ENCODE data around the gene KRTCAP2.
"Not testable (repeated sequence)": the region's sequence is repeated elsewhere in the genome, so short reads cannot be mapped to it uniquely, and the experiment has no call there.

KRTCAP2 gene

DNA sequence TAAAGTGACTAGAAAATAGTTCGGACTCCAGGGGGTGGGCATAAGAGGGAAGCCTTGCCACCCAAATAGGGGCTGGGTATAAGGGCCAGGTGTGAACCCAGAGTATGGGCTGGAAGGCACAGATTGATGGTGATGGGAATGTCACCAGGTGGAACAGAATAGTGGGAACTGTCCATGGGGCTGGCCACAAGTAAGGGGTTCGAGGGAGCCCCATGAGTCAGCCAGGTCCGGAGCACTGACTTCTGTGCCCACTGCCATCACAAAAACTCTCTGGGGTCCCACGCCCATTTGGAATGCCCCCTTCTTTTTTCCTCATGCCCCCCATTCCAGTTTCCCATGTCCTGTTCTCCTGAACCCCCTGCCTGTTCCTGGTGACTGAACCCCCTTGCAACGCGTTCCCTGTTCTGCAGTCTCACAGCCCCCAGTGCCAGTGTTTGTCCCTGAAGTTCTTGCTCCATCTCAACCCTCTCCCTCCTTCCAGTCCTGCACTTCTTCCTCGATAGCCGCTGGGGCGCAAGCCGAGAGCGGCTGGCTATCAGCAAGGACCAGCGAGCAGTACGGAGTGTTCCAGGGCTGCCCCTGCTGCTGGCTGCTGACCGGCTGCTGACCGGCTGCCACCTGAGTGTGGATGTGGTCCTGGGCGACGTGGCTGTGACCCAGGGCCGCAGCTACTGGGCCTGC, 8.4 kb upstream of the KRTCAP2 start:
- no peak for DNase-seq

DNA sequence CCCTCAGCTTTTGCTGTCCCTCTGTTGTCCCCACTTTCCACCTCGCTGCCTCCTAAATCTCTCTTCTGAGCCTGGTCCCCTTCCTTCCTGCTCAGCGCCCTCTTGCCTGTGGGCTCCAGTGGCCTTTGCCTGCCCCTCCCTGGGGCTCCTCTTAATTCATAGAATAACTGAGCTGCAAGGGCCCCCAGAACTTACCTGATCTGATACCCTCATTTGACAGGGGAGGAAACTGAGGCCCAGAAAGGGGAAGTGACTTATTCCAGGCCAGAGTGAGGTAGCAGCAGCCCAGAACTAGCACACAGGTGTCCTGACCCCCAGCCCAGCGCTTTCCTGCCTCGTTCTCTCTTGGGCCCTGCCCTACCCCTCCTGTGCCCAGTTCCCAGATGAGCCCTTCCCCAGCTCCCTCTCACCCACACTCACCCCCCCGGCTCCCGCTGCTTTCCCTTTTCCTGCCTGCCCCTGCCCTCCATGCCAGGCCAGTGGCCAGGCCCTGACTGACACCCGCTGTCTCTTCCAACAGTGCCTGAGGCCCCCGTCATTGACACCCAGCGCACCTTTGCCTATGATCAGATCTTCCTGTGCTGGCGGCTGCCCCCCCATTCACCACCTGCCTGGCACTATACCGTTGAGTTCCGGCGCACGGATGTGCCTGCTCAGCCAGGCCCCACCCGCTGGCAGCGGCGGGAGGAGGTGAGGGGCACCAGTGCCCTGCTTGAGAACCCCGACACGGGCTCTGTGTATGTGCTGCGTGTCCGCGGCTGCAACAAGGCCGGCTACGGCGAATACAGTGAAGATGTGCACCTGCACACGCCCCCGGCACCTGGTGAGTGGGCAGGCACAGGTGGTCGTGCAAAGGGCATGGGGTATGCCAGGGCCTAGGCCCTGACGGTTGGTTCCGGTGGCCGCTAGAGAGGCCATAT, 6.3 kb upstream of the KRTCAP2 start:
- no peak for DNase-seq

DNA sequence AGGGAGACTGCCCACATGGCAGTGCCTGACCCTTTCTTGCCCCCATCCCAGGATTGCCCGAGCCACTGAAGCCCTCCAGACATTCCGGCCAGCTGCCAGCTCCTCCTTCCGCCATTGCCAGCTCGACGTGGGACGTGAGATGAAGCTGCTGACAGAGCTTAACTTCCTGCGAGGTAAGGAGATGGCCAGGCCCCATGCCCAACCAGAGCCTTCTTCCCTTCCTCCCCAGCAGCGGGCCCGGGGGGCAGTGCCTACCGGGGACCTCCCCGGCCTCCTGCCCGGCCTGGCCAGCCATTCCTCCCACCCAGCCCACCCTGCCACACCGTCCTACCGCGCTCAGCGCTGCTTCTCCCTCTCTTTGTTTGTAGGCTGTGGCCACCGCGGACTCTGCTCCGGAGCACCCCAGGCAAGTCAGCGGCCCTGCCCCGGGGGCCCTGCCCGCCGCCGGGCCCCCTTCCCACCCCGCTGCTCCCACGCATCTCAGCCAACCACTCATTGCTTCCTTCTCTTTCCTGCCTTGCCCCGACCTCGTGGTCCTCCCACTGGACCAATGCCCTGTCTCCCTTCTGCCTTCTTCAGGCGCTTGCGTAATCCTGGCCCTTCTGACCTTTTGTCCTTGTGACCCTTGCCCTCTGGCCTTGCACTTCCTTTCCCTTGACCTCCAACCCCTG, 5.5 kb upstream of the KRTCAP2 start:
- no peak for DNase-seq

DNA sequence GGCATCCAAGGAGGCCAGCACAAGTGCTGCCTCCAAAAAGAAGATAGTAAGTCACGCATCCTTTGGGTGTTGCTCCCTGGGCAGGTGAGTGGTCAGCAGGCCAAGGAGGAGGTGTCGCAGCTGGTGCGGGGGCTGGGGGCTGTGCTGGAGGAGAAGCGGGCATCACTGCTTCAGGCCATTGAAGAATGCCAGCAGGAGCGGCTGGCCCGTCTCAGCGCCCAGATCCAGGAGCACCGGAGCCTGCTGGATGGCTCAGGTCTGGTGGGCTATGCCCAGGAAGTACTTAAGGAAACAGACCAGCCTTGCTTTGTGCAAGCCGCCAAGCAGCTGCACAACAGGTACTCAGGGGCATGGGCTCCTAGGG, 4.8 kb upstream of the KRTCAP2 start:
- DNase-seq: no peak

DNA sequence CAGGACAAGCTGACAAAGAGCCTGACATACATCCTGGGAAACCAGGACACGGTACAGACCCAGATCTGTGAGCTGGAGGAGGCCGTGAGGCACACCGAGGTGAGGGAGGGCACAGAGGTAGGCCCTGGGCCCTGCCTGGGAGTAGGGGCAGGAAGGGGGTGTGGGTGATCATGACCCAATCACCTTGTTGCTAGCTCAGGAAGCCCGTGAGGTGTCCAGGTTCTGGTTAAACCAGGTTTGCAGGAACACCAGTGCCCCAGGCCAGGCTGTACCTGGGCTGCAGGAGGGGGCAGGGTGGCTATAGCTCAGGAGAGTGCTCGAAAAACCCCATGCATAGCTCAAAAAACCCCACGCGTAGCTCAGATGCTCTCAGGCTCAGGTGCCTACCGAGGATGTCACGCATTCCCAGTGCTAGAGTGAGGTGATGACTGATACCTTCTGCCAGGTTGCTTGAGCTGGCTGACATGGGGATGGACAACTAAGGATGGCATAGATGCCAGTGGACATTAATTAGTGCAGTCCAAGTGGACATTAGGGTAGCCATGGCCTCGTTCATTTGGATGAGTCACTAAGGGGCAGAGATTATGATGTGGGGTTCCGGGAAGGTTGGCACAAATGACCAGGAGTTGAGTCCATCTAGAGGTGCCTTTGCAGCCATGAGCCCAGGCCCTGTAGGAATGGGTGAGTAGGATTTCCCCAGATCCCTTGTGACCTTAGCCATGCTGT, 4.3 kb upstream of the KRTCAP2 start:
- DNase-seq: no peak

DNA sequence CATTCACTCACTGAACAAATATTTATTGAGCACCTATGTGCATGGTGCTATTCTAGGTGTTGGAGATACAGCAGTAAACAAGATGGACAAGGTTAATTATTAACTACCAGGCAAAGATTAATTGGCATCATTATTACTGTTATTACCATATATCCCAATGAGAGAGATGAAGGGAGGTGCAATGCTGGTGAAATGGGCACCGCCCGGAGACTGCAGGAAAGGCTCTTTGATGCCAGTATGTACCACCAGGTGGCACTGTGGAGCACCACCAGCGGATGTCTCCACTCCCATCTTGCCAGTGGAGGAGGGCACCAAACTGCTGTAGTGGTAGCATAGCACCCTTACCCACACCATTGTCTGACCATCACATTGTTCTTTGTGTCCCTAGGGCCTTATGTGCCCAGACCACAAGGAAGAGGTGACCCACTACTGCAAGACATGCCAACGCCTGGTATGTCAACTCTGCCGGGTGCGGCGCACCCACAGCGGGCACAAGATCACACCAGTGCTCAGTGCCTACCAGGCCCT, 3.5 kb upstream of the KRTCAP2 start:
- DNase-seq: no peak

DNA sequence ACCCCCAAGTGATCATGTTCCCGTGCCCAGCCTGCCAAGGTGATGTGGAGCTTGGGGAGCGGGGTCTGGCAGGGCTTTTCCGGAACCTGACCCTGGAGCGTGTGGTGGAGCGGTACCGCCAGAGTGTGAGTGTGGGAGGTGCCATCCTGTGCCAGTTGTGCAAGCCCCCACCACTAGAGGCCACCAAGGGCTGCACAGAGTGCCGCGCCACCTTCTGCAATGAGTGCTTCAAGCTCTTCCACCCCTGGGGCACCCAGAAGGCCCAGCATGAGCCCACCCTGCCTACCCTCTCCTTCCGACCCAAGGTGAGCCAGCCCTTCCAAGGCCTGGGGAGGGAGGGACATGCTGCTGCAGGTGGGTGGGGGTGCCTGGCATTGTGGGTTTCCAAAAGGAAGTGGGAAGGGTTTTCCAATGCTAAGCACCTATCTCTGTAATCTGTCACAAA, 2.8 kb upstream of the KRTCAP2 start:
- no peak for DNase-seq

DNA sequence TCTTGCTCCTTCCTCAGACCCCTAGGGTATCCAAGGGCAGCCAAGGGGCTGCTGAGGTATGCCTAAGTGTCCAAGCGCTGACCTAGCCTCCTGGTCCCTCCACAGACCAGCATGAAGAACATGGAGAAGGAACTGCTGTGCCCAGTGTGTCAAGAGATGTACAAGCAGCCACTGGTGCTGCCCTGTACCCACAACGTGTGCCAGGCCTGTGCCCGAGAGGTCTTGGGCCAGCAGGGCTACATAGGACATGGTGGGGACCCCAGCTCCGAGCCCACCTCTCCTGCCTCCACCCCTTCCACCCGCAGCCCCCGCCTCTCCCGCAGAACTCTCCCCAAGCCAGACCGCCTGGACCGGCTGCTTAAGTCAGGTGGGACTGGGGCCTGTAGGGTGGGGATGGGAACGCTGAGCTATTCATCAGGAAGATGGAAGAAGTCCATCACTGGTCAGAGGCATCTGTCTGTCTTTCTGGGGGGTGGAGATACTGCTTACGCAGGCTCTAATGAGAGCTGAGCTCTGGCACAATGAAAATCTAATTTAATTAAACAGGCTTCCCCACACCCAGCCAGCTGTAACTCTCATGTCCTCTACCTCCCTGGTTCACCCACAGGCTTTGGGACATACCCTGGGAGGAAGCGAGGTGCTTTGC, 2.3 kb upstream of the KRTCAP2 start:
- DNase-seq: no peak

DNA sequence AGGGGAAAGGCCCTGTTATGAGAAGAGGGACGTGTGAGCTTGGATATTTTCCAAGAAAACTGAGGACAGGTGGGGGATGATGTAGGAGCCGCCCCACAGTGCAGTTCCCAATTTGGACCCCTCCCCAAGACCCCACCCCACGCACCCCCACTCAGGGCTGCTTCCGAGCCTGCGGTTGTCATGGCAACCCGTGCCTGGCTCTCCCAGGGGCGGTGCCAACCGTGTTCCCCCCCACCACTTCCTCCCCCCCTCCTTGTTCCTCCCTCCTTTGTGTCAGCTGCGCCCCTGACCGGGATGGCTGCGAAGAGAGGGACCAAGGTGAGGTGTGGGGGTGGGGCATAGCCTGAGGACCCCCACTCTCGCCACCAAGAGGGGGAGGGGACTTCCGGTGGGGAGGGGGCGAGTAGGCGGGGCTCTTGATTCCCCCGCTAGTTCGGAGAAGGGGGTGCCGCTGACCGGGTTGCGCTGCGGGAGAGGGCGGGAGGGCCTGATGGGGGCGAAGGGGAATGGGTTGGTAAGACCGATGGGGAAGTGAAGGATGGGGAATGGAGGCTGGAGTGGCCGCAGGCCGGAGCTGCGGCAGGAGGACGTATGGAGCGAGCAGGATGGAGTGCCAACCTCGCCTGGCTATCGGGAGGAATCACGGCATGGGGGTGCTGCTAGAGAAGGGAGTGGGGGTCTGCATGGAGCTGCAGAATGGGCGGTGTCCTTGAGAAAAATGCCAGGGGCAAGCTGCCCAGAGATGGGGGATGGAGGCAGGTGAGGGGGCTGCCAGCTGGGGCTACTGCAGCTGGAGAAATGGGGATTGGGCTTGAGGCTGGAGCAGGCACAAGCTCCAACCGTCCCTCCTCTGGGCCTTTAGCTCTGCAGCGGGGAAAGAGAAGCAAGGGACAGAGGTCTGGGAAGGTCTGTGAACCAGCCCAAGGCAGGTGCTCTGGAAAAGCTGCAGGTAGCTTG, 1.5 kb upstream of the KRTCAP2 start:
- no peak for DNase-seq

DNA sequence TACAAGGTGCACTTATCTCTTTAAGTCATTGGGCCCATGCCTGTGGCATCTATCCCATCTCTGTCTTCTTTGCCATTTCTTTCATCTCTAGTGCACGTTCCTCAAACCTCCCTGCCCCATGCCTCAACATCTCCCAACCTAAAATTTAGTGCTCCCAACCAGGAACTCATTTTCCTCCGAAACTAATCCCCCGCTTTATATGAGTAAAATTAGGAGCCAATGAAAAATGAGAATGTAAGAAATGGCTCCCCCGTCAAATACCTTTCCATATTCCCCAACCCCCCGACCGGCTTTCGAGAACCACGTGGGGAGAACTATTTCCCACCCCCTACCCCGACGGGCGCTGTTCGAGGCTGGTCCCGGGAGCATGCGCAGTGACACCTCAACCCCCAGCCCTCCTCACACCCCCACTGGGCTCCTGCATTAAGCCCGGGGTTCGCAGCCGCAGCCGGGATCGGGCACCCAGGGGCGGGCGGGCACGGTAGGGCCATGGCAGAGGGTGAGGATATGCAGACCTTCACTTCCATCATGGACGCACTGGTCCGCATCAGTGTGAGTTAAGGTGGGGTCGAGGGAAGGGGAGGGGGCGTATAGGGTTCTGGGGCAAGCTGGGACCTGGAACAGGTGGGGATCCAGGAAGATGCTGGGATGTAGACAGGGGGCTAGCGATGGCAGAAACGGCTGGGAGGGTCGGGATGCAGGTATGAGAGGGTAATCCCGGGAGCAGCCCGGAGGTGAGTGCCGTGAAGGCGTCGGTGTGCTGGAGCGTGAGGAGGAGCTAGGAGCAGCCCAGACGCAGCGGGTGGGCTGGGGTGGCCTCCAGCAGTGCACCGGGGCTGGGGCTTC, 597 bp upstream of the KRTCAP2 start, which contains the start of gene TRIM46:
Gene TRIM46, plus strand, starts transcription at position 372 of the 846 bp plus-strand sequence. Its CDS starts 118 bp downstream, at position 490.
- no peak for DNase-seq

DNA sequence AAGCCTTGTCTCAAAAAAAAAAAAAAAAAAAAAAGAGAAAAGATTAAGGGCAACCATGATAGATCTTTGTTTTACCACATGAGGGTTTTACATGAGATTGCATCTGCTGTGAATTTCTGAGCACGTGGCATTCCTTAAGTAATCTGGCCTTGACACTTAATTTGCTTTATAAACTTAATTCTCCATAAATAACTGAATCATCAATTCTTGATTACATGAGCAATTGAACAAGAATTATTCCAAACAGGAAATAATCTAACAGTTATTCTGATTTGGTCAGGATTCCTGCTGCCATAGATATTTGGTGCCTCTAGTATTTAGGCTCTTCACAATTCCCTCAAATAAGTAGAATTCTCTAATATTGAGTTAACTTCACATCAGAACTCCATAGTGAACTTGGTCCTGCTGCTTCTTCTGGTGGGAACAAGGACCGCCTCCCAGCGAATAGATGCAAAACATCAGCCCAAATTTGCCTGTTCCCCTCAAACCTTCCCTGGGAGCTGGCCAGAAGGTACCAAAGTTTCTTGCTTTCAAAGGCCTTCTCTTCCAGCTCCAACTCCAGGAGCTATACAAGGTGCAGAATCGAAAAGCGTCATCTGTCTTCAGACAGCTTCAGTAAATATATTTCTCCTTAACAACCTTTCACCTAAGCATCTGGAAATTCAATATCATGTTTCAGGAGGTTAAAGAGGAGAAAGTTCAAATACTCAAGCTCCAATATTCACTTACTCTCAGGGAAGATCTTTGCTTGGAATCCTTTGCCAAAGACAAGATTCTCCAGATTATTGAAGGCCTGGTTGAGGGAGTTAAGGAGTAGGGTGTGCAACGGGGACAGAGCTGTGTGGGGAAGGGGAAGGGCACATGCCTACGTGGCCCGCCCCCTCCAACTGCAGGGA, 1.0 kb downstream of the KRTCAP2 start:
- DNase-seq: no peak

DNA sequence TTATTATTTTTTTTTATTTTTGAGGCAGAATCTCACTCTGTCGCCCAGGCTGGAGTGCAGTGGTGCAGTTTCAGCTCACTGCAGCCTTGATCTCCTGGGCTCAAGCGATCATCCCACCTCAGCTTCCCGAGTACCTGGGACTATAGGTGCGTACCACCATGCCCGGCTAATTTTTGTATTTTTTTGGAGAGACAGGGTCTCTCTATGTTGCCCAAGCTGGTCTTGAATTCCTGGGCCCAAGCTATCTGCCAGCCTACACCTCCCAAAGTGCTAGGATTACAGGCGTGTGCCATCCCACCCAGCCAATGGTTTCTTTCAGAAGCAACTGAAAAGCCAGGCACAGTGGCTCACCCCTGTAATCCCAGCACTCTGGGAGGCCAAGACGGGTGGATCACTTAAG, 2.3 kb downstream of the KRTCAP2 start:
- no peak for DNase-seq

DNA sequence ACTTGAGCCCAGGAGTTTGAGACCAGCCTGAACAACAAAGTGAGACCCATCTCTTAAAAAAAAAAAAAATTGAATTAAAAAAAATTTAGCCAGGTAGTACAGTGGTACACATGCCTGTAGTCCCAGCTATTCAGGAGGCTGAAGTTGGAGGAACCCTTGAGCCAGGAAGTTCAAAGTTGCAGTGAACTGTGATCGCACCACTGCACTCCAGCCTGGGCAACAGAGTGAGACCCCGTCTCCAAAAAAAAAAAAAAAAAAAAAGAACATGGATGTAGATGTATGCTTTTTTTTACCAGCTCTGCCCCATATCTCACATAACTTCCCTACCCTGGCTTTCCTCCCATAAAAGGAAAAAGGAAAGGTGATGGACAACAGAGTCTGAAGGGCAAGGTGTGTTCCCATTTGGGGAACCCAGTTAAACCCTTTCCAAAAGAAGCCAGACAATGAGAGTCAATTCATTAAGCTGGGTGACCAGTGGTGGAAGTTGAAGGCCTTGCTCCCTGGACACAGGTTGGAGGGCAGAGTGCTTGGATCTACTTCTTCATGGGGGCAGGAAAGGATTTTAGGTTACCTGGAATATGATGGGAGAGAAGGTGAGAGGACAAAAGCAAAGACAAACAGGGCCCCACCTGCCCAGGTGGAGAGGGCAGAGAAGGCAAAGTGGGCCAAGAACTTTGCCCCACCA, 2.9 kb downstream of the KRTCAP2 start:
- no peak for DNase-seq

DNA sequence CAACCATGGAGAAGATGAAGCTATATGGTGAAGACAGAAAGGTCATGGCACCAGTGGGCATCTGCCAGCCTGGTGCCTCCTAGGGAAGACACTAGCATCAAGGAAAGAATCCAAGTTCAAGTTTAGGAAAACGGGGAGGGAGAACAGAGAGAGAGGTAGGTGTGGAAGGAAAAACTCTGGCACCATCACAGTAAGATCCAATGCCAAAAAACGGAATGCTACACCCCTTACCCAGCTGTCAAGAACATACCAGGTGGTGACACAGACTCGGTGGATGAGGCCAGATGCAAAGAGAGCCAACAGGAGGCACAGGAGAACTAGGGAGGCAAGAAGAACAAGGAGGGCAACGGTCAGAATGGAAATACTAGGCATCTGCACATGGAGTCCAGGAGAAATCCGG, 3.6 kb downstream of the KRTCAP2 start:
- no peak for DNase-seq

DNA sequence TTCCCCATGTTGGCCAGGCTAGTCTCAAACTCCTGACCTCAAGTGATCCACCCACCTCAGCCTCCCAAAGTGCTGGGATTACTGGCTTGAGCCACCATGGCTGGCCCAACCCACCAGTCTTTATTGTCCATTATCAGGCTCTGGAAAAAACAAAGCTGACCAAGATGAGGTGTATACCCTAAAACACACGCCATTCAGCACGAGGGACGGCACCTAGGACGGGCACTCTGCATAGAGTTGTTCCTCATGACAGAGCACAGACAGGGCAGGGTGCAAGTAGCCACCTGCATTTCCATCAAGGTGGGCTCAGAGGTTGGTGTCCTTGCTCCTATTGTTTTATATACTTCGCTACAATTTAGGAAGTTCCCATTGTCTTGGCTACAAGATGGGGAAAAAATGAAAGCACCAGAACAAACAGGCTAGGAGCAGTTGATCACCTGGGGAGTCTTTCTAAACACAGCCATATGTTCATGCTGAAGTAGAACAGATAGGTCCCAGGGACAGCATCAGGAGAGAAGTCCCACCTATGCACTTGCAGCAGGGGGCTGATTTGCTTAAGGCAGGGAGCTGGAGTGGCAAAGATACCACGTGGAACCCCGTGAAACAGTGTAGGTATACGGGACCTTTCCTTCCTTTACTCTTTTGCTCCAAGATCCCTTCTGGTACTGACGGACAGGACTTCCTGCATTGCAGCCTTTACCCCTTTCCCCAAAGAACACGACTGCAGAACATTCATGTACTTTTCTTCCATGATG, 4.5 kb downstream of the KRTCAP2 start:
- DNase-seq: no peak

DNA sequence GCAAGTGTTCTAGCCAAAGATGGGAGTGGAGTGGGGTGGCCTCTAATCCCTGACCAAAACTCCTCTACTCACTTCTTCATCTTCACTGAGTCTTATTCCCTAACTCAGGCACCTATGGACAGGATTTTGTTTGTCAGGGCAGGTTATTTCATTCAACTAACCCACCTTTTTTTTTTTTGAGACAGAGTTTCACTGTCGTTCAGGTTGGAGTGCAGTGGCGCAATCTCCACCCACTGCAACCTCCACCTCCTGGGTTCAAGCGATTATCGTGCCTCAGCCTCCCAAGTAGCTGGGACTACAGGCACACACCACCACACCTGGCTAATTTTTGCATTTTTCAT, 5.0 kb downstream of the KRTCAP2 start:
- DNase-seq: not testable (repeated sequence)
